ENCODE data around the gene SOAT2.

Gene SOAT2

DNA sequence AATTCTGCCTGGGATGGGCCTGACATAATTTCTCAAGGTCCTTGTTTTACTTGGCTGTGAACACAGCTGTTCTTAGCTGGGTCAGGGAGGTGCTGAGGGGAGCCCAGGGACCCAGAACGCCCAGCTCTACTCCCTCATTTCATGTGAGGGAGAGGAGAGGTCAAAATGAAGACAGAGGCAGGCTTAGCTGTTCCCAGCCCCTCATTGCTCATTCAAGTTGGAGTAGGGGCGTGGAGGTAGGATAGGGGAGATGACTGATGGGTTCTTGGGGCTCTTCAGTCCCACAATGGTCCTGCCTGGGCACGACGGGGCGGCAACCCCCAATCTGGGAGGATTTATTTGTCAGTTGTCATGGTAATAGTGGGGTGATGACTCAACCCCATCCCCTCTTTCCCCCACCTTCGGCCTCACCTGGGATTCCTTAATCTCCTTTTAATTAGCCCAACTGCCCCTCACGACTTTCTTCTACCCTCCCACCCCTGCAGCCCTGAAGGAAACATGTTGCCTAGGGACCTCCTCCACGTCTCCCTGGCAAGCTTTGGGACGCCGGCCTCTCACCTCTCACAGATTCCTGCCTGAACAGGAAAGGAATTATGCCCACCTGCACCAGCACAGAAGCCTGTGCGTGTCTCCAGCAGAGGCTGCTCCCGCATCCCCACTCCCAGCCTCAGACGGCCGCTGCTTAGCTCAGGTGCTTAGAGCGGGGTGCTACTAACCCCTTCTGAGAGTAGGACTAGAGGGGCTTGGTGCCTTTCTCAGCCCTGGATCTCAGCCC lies 34.3 kb upstream of the SOAT2 start:
- H3K9ac ChIP-seq (ENCODE audit: insufficient read length): no peak overlapping the region
- no peaks in the 10 kb centered on the region; the same call in 1 of the 2 replicates for H3K36me3 ChIP-seq (ENCODE audit: insufficient read depth, low read length)
- DNase-seq (ENCODE audit: low read depth, low spot score): no peak
- no peak overlapping the region for H3K4me3 ChIP-seq
- H3K27ac ChIP-seq: no peak overlapping the region
- H3K9me3 ChIP-seq (ENCODE audit: low read depth, low read length): no peaks in the 10 kb centered on the region
- TF ChIP-seq FOXP2 (optimal IDR thresholded peaks at IDR 0.05; ENCODE audit: control extremely low read depth, extremely low read length, insufficient read depth) (no peak), EZH2 (IDR thresholded peaks at IDR 0.05) (no peak), POLR2AphosphoS5 (IDR thresholded peaks at IDR 0.05; ENCODE audit: borderline replicate concordance, low read depth, low read length) (no peak)

- peaks cover 4% of the 10 kb centered on the region; the same call in 1 of the 2 replicates for H3K36me3 ChIP-seq (ENCODE audit: insufficient read depth, low read length)
These were observed 33.5 kb upstream of the SOAT2 start for GRCh38 chr12:53069621-53070410.

GRCh38 chr12:53070877-53071492 lies 32.3 kb upstream of the SOAT2 start:
- no peak for TF ChIP-seq EZH2 (IDR thresholded peaks at IDR 0.05)
- no peak for TF ChIP-seq POLR2AphosphoS5 (IDR thresholded peaks at IDR 0.05; ENCODE audit: borderline replicate concordance, low read depth, low read length)
- TF ChIP-seq FOXP2 (optimal IDR thresholded peaks at IDR 0.05; ENCODE audit: control extremely low read depth, extremely low read length, insufficient read depth): no peak
- no peaks in the 10 kb centered on the region for H3K9me3 ChIP-seq (ENCODE audit: low read depth, low read length)
- no peak overlapping the region for H3K9ac ChIP-seq (ENCODE audit: insufficient read length)
- H3K4me3 ChIP-seq: no peak overlapping the region
- no peak overlapping the region for H3K27ac ChIP-seq
- H3K36me3 ChIP-seq (ENCODE audit: insufficient read depth, low read length): peaks cover 9% of the 10 kb centered on the region; the same call in 1 of the 2 replicates
- DNase-seq (ENCODE audit: low read depth, low spot score): no peak

More at GRCh38 chr12:53069621-53070410, 33.5 kb upstream of the SOAT2 start:
- Histone ChIP-seq H3K9me3 (ENCODE audit: low read depth, low read length) (no peaks in the 10 kb centered on the region), H3K4me3 (no peak overlapping the region), H3K27ac (no peak overlapping the region), H3K9ac (ENCODE audit: insufficient read length) (no peak overlapping the region)
- DNase-seq (ENCODE audit: low read depth, low spot score): no peak
- TF ChIP-seq EZH2 (IDR thresholded peaks at IDR 0.05): no peak
- no peak for TF ChIP-seq FOXP2 (optimal IDR thresholded peaks at IDR 0.05; ENCODE audit: control extremely low read depth, extremely low read length, insufficient read depth)
- no peak for TF ChIP-seq POLR2AphosphoS5 (IDR thresholded peaks at IDR 0.05; ENCODE audit: borderline replicate concordance, low read depth, low read length)

DNA sequence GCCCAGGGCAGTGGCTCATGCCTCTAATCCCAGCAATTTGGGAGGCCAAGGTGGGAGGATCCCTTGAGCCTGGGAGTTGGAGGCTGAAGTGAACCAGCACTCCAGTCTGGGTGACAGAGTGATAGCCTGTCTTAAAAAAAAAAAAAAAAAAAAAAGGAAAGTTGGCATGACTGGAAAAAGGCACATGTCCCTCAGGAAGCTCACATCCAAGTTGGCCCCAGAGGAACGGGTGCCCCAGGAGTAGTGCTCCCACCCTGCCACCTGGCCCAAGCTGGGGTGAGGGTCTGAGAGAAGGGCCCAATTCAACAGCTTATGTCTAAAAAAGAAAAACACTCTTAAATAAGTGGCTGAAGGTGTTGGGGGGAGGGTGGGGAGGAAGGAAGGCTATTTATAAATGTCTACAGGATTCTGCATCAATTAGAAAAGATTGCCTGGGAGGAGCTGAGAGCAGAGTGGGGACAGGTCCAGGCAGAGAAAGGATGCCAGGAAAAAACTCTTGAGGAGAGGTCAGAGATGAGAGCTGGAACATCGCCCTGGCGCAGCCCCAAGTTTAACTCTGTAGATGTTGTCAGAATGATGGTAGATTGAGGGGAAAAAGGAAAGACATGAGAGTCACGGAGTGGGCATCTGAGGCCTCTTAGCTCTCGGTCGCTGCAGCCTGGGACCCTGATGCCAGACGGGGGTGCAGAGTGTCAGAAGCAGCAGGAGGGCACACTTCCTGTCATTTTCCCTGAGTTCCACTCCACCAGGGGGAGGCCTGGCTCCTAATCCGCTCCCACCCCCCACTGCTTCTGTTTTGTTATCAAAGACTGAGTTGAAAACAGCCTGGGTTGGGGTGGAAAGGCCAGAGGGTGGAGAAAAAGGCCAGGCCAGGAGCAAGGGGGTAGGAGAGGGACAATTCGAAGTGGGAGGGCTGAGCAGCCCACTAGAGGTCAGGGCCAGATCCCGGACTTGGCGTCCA lies 31.4 kb upstream of the SOAT2 start:
- peaks cover 11% of the 10 kb centered on the region; the same call in 1 of the 2 replicates for H3K36me3 ChIP-seq (ENCODE audit: insufficient read depth, low read length)
- H3K27ac ChIP-seq: no peak overlapping the region
- H3K9me3 ChIP-seq (ENCODE audit: low read depth, low read length): no peaks in the 10 kb centered on the region
- no peak overlapping the region for H3K9ac ChIP-seq (ENCODE audit: insufficient read length)
- H3K4me3 ChIP-seq: no peak overlapping the region
- no peak for DNase-seq (ENCODE audit: low read depth, low spot score)
- no peak for TF ChIP-seq EZH2 (IDR thresholded peaks at IDR 0.05)
- no peak for TF ChIP-seq FOXP2 (optimal IDR thresholded peaks at IDR 0.05; ENCODE audit: control extremely low read depth, extremely low read length, insufficient read depth)
- TF ChIP-seq POLR2AphosphoS5 (IDR thresholded peaks at IDR 0.05; ENCODE audit: borderline replicate concordance, low read depth, low read length): no peak

- Histone ChIP-seq H3K4me3 (no peak overlapping the region), H3K27ac (peak overlapping the region; percentile 50; the same call in 1 of the 2 replicates), H3K9me3 (ENCODE audit: low read depth, low read length) (no peaks in the 10 kb centered on the region), H3K36me3 (ENCODE audit: insufficient read depth, low read length) (peaks cover 11% of the 10 kb centered on the region; the same call in 1 of the 2 replicates), H3K9ac (ENCODE audit: insufficient read length) (no peak overlapping the region)
- DNase-seq (ENCODE audit: low read depth, low spot score): no peak
- TF ChIP-seq POLR2AphosphoS5 (IDR thresholded peaks at IDR 0.05; ENCODE audit: borderline replicate concordance, low read depth, low read length) (no peak), FOXP2 (optimal IDR thresholded peaks at IDR 0.05; ENCODE audit: control extremely low read depth, extremely low read length, insufficient read depth) (no peak), EZH2 (IDR thresholded peaks at IDR 0.05) (no peak)
These were observed 29.4 kb upstream of the SOAT2 start for GRCh38 chr12:53073881-53074280.

DNA sequence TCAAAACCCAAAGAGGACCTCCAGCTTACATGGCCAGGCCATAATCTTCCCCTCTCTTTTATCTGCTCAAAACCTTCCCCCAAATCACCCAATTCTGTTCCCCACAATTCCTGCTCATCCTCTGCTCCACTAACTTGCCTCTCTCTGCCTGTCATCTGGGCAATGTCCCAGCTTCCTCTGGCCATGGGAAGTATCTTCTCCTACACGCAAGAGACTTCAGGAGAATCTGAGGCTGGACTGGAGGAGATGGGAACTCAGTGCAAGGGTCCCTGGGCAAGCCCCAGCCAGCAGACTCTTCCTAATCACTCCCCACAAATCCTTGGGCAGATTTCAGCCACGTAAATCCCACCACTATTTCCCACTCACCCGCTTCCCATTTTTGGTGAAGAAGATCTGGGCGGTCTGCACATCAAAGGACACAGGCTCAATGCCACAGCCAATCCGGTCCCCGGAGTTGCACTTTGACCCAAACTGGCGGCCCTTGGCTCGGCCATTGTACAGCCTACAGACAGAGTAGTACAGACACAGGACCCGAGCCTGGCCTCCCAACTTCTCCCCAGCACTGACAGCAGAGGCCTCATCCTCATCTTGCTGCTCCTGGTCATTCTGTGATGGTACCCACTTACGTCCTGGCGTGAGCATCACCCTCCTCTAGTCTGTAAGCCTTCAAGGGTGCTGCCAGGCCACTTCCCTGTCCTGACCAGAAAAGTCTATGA lies 28.8 kb upstream of the SOAT2 start:
- no peaks in the 10 kb centered on the region for H3K9me3 ChIP-seq (ENCODE audit: low read depth, low read length)
- DNase-seq (ENCODE audit: low read depth, low spot score): no peak
- TF ChIP-seq POLR2AphosphoS5 (IDR thresholded peaks at IDR 0.05; ENCODE audit: borderline replicate concordance, low read depth, low read length) (no peak), EZH2 (IDR thresholded peaks at IDR 0.05) (no peak), FOXP2 (optimal IDR thresholded peaks at IDR 0.05; ENCODE audit: control extremely low read depth, extremely low read length, insufficient read depth) (no peak)
- H3K9ac ChIP-seq (ENCODE audit: insufficient read length): no peak overlapping the region
- H3K4me3 ChIP-seq: no peak overlapping the region
- peaks cover 11% of the 10 kb centered on the region; the same call in 1 of the 2 replicates for H3K36me3 ChIP-seq (ENCODE audit: insufficient read depth, low read length)
- no peak overlapping the region for H3K27ac ChIP-seq

DNA sequence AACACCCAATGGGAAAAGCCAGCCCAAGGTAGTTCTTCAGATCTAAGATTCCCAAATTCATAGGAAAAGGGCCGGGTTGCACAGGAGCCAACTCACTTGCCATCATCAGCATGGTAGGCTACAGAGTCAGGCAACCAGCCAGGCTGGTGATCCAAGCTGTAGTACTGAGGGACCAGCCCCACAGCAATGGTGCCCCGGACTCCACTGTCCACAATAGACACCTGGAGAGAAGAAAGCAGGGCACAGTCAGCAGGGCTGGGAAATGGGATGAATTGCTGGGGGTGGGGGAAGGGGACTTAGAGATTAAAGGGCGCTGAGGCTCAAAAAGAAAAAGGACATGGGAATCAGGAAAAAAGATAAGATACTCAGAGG lies 28.3 kb upstream of the SOAT2 start:
- DNase-seq (ENCODE audit: low read depth, low spot score): no peak
- Histone ChIP-seq H3K4me3 (no peak overlapping the region), H3K9ac (ENCODE audit: insufficient read length) (no peak overlapping the region), H3K9me3 (ENCODE audit: low read depth, low read length) (no peaks in the 10 kb centered on the region), H3K27ac (no peak overlapping the region), H3K36me3 (ENCODE audit: insufficient read depth, low read length) (peaks cover 11% of the 10 kb centered on the region; the same call in 1 of the 2 replicates)
- no peak for TF ChIP-seq POLR2AphosphoS5 (IDR thresholded peaks at IDR 0.05; ENCODE audit: borderline replicate concordance, low read depth, low read length)
- TF ChIP-seq EZH2 (IDR thresholded peaks at IDR 0.05): no peak
- no peak for TF ChIP-seq FOXP2 (optimal IDR thresholded peaks at IDR 0.05; ENCODE audit: control extremely low read depth, extremely low read length, insufficient read depth)

Data from SK-N-MC (cell line).